OCI-LY1 (cell line): Measurements from ENCODE around the gene CTDSP2.

Source experiments
- CTCF ChIP-seq: fragments of 200-600 bp; sonication (generic), shearing (Covaris generic); IDR thresholded peaks from 2 replicates; pipeline ENCODE4 v1.5.1; 2017; ENCODE audit warnings: mild to moderate bottlenecking, antibody characterized with exemption, low read length, moderate library complexity, mixed read lengths
- EZH2 ChIP-seq: fragments of 200-600 bp; sonication (generic), shearing (Covaris generic); IDR thresholded peaks from 2 replicates; pipeline ENCODE4 v1.8.0; 2017; ENCODE audit warnings: borderline replicate concordance, mixed run types, mild to moderate bottlenecking, antibody characterized with exemption, low read length, moderate library complexity, mixed read lengths

DNA sequence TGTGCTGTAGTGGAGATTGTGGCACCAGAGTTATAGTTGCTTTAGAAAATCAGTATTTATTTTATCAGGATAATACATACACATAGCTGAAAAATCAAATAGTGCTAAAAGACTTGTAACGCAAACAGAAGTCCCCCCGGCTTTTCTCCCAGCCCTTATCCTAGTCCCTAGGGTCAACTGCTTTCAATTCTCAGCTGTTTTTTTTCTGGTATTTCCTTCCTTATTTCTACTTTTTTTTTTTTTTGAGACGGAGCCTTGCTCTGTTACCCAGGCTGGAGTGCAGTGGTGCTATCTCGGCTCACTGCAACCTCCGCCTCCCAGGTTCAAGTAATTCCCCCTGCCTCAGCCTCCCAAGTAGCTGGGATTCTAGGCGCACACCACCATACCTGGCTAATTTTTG is 8.4 kb upstream of the CTDSP2 start:
- no peak for TF ChIP-seq CTCF
- no peak for TF ChIP-seq EZH2
